Lung (tissue), 12 donors: ENCODE measurements around the gene EPB41L4A. TPM values are rescaled to one million over a fixed set of nuclear protein-coding genes. Genes with fewer than 3 reads are reported as not detected.

ENCODE experiments used
- ATAC-seq: fragments of 200-7000 bp; cut with Tn5 transposase; one replicate; pipeline ENCODE4 v1.9.1; 2020; ENCODE audit warnings: moderate number of reproducible peaks; ENCODE audit not compliant: insufficient read depth, low FRiP score
- DNase-seq, 3 donors: peaks; one replicate each; pipeline ENCODE4 v3.0.0-alpha.2; 2013 to 2017
- H3K27ac ChIP-seq, 2 donors: one replicate each; pipeline ENCODE4 v1.5.1; 2013; ENCODE audit warnings: mild to moderate bottlenecking in 2 of 2, moderate library complexity in 2 of 2, control low read depth in 1 of 2, inconsistent platforms in 1 of 2, low read depth in 1 of 2, low read length in 1 of 2
- H3K27me3 ChIP-seq, 3 donors: one replicate each; pipeline ENCODE4 v1.5.1; 2013; ENCODE audit warnings: low read length in 2 of 3; ENCODE audit not compliant: control insufficient read depth in 3 of 3, insufficient read depth in 3 of 3
- H3K36me3 ChIP-seq, 4 donors: one replicate each; pipeline ENCODE4 v1.5.1; 2013; ENCODE audit warnings: low read length in 4 of 4, mild to moderate bottlenecking in 1 of 4, moderate library complexity in 1 of 4; ENCODE audit not compliant: control insufficient read depth in 4 of 4, insufficient read depth in 4 of 4
- H3K4me1 ChIP-seq, 5 donors: one replicate each; pipeline ENCODE4 v1.5.1; 2013; ENCODE audit warnings: low read length in 5 of 5, mild to moderate bottlenecking in 2 of 5, moderate library complexity in 1 of 5; ENCODE audit not compliant: control insufficient read depth in 5 of 5, insufficient read depth in 5 of 5
- H3K4me3 ChIP-seq: one replicate; pipeline ENCODE4 v1.5.1; 2013; ENCODE audit warnings: mild to moderate bottlenecking, control low read depth, moderate library complexity
- H3K9ac ChIP-seq, 2 donors: one replicate each; pipeline ENCODE4 v1.5.1; 2013; ENCODE audit warnings: low read length in 2 of 2, control low read depth in 1 of 2; ENCODE audit not compliant: insufficient read depth in 1 of 2
- H3K9me3 ChIP-seq, 4 donors: one replicate each; pipeline ENCODE4 v1.5.1; 2013; ENCODE audit warnings: low read length in 3 of 4, mild to moderate bottlenecking in 1 of 4, moderate library complexity in 1 of 4; ENCODE audit not compliant: control insufficient read depth in 4 of 4, insufficient read depth in 3 of 4
- CTCF ChIP-seq: IDR thresholded peaks from 2 replicates; pipeline ENCODE4 v1.5.1; 2012; ENCODE audit warnings: mild to moderate bottlenecking; ENCODE audit errors: control extremely low read depth, extremely low read depth
- WGBS, 2 donors: extraction: QIAGEN DNeasy Blood & Tissue Kit; methylation state at CpG; one replicate each; pipeline ENCODE4 v1.1.7; 2013; 5-methylcytosine and 5-hydroxymethylcytosine counted together
- polyA plus RNA-seq, 2 donors: library from polyadenylated mRNA; stranded (reverse); fragments of 200-250 nt; gene quantifications; one replicate each; pipeline ENCODE4 v1.2.1, GENCODE V29; 2013
- total RNA-seq, 2 donors: library from RNA; depleted of rRNA in 1 of 2; stranded (reverse); fragments of >200 nt in 1 of 2; gene quantifications; one replicate each; pipeline ENCODE4 v1.2.1, GENCODE V29; 2014 to 2021
- donor health status: control.
- donor health status: control.
- donor health status: Bipolar disorder and iron deficiency.
- donor health status: healthy.
- donor health status: DM: yes; HTN: yes; CAD: no.

EPB41L4A gene
- total and polyA plus RNA-seq, 4 donors, result 4.6 to 44.5 (median 14.9) TPM

GRCh38 chr5:112163435-112163834 is 255.6 kb downstream of the EPB41L4A start:
- ATAC-seq, result no peak
- Histone ChIP-seq H3K4me1 (peaks cover 5 to 33% (median 9%) of the 10 kb centered on the region in 5 donors), H3K4me3 (no peak overlapping the region), H3K9ac (no peak overlapping the region), H3K27me3 (no peaks in the 10 kb centered on the region), H3K9me3 (peaks cover 0 to 1% (median 0%) of the 10 kb centered on the region in 4 donors), H3K27ac (no peak overlapping the region), H3K36me3 (peaks cover 20 to 31% (median 24%) of the 10 kb centered on the region in 4 donors)
- no peak for DNase-seq
- TF ChIP-seq CTCF, result no peak
- 90 to 96% methylated on average over 1 of the region's 1 CpG for WGBS, 2 donors

GRCh38 chr5:112161392-112161748 is 257.7 kb downstream of the EPB41L4A start:
- H3K4me1 ChIP-seq, result peaks cover 5 to 34% (median 9%) of the 10 kb centered on the region in 5 donors
- 1% methylated on average over 8 of the region's 8 CpGs for WGBS, 2 donors
- TF ChIP-seq CTCF, result no peak
- no peaks in the 10 kb centered on the region for H3K27me3 ChIP-seq
- DNase-seq (no peak), ATAC-seq (no peak)
- peak overlapping the region; percentile 75 to 98 for H3K9ac ChIP-seq
- H3K27ac ChIP-seq, result peak overlapping the region; percentile 1 to 89
- H3K9me3 ChIP-seq, result peaks cover 0 to 1% (median 0%) of the 10 kb centered on the region in 4 donors
- peak overlapping the region; percentile 98 for H3K4me3 ChIP-seq
- peaks cover 14 to 27% (median 22%) of the 10 kb centered on the region in 4 donors for H3K36me3 ChIP-seq

GRCh38 chr5:112160652-112161391 is 258.3 kb downstream of the EPB41L4A start:
- H3K27ac ChIP-seq, result peak overlapping the region; percentile 76 to 89
- 0% methylated on average over 54 to 55 of the region's 55 CpGs for WGBS, 2 donors
- peaks cover 9 to 25% (median 21%) of the 10 kb centered on the region in 4 donors for H3K36me3 ChIP-seq
- no peaks in the 10 kb centered on the region for H3K27me3 ChIP-seq
- H3K9me3 ChIP-seq, result no peaks in the 10 kb centered on the region
- peak; percentile 93 to 95 (median 94) for DNase-seq
- H3K4me1 ChIP-seq, result peaks cover 4 to 34% (median 9%) of the 10 kb centered on the region in 5 donors
- H3K4me3 ChIP-seq, result peak overlapping the region; percentile 98
- TF ChIP-seq CTCF, result peak; percentile 95
- peak overlapping the region; percentile 75 to 98 for H3K9ac ChIP-seq
- ATAC-seq, result peak; percentile 98
